Stimulated activated CD4-positive, alpha-beta T cell treated with anti-CD3 and anti-CD28 coated beads, Interleukin-1b, Interleukin-23, amount 100 ng/mL, for 24 hours (primary cell): ENCODE measurements around the gene CDH4.

Source experiments
- DNase-seq, 4 experiments: peaks; one replicate each; pipeline ENCODE4 v3.0.0-alpha.2; 2020; ENCODE audit warnings: low read depth in 4 of 4, low spot score in 1 of 4

CDH4 gene

GRCh38 chr20:61483336-61484067, 231.4 kb downstream of the CDH4 start:
- no peak for DNase-seq

GRCh38 chr20:61486198-61486597, 234.1 kb downstream of the CDH4 start:
- no peak for DNase-seq

DNA sequence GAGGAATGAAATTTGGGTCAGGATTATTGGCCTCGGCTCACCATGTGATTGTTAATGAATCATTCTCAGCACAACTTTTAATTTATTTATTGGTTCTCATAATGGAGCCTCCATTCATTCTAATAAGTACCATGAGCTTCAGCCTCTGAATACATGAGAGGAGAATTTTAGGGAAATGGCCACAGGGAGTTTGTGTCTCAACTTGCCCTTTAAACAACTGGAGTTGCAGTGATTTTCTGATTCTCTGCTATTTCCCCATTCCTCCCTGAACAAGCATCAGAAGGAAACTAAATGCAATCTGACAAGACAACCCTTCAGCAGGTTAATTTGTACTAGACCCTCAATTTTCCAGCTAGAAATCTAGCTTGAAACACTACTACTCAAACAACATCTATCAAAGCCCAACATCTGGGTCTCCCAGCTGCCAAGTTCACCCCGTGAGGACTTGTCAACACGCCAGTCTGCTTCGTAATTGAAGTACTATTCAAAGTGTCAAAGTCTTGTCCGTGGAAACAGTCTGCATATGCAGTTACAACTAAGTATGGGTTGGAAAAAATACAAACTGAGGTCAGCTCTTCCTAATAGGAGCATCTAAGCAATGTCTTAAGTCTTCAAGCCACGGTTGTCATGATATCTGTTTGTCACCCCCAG, 235.4 kb downstream of the CDH4 start:
- no peak for DNase-seq

- no peak for DNase-seq
Measured at GRCh38 chr20:61487997-61488371, 235.9 kb downstream of the CDH4 start.

DNA sequence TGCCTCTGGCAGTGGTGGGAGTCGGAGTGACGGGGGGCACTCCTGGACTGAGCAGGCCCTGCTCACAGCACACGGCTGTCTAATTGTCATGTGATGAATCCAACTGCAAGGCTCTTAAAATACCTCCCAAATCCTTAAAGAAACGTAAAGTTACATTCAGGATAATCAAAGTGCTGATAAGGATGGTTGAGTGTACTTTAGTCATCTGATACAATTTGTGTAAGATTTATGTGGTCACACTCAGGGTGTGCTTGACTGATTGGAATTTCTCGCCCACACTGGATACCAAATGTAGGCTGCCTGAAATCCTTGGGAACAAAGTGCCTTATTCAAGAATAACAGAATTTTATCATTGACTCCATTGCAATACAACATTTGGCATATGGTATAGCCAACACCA, 238.7 kb downstream of the CDH4 start:
- DNase-seq = no peak

DNA sequence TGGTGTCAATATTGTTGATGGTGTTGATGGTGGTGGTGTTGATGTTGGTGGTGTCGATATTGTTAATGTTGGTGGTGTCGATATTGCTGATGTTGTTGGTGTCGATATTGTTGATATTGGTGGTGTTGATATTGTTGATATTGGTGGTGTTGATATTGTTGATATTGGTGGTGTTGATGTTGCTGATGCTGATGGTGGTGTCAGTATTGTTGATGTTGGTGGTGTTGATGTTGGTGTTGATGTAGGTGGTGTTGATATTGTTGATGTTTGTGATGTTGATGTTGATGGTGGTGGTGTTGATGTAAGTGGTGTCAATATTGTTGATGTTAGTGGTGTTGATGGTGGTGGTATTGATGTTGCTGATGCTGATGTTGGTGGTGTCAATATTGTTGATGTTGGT, 240.0 kb downstream of the CDH4 start:
- DNase-seq = no peak

DNA sequence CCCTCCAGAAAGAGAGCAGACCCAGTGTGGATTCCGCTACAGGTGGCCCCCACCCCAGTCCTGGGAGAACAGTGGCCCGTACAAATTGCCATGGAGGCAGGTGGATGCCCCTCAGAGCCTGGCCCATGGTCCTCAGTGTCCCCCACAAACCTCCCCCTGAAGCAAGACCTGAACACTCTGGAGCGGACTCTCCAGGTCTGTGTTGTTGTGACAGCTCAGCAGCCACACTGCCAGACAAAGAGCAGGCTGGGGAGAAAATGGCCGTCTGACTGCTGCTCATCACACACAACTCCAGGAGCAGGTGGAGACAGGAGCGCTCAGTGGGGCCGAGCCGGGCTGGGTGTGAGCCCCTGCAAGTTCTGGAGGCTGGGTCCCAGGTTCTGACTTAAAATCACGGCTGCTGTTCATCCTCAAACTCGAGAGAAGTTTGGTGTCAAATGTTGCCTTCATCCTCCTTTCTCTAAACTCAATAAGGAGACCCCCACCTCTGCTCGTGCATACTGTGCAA, 241.8 kb downstream of the CDH4 start:
- DNase-seq = no peak

- DNase-seq = no peak
Measured at GRCh38 chr20:61494763-61495575, 242.9 kb downstream of the CDH4 start.

GRCh38 chr20:61497029-61497627, 245.1 kb downstream of the CDH4 start:
- no peak for DNase-seq

- no peak for DNase-seq
Measured at GRCh38 chr20:61499859-61500554, 247.9 kb downstream of the CDH4 start.

DNA sequence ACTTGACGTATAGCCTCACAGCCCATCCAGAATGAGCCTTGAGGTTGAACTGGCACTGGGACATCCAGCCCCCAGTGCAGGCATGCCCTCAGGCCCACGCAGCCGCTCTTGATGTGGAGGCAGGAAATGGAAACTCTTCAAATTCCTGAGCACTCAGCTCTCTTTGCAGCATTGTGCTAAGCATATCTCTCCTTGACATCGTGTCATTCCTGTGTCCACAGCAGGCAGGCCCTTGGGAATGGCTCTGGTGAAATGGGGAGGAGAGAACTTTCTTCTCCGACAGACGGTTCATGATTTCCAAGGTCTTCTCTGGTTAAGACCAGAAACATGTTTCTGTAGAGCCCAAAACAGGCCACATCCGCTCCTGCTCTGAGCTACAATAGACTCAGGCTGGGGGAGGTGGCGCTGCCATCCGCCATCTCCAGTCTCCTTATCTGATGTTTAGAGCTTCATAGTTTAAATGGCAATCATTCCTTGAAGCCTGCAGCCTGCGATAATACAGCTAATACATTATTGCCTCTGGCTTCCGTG, 248.8 kb downstream of the CDH4 start:
- peak in 1 of 4 experiments; percentile 3 for DNase-seq

GRCh38 chr20:61502433-61502832, 250.4 kb downstream of the CDH4 start:
- DNase-seq = no peak

DNA sequence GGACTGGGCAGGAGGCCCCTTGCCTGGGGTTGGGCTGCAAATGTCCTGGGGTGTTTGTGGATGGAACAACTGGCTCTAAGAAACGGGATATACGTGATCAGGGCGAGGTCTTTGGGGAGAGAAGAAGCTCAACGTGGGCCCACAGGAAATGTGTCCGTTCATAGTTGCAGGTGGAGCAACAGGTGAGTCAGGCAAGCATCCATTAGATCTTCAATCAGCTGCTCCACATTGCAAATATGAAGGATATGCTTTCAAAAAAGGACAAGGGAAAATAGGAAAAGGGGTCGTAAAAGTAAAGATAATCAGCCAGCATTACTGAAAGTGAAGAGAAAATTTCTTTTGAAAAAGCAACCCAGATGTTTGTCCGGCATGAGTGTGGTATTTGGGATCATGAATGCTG, 251.0 kb downstream of the CDH4 start:
- no peak for DNase-seq

GRCh38 chr20:61505508-61505907, 253.4 kb downstream of the CDH4 start:
- no peak for DNase-seq

- no peak for DNase-seq
Measured at GRCh38 chr20:61507778-61508177, 255.7 kb downstream of the CDH4 start.

- no peak for DNase-seq
Measured at GRCh38 chr20:61508301-61509096, 256.4 kb downstream of the CDH4 start.

GRCh38 chr20:61510778-61511330, 258.8 kb downstream of the CDH4 start:
- DNase-seq = peak in 1 of 4 experiments; percentile 1

DNA sequence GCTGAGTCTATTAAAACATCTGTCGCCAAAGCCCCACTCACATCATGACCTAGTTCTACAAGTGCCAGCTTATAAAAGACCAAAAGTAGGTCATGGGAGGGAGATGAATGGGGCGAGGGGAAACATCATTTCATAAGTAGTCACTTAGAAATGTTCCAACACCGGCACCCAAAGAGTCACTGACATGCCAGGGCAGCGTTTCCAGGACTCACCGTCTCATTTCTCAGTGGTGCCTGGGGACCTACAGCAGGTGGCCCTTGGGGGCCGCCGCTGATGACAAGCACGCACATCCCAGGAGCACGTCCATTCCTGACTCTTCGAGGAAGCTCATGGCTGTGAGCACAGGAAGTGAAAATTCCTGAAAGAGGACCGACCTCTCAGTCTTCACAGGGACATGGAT, 260.4 kb downstream of the CDH4 start:
- no peak for DNase-seq
